Measurements from ENCODE around the gene UTP25. TPM values are rescaled to one million over a fixed set of nuclear protein-coding genes. Genes with fewer than 3 reads are reported as not detected.

The UTP25 gene
- total and polyA plus RNA-seq, 2 experiments from 2014 or later, result 3.1 to 5.4 TPM

- Histone ChIP-seq H3K4me1 (ENCODE audit: low read depth) (no peaks in the 10 kb centered on the region), H3K9me3 (ENCODE audit: low read depth) (no peaks in the 10 kb centered on the region), H3K27me3 (peaks cover 4% of the 10 kb centered on the region), H3K36me3 (no peaks in the 10 kb centered on the region), H3K4me3 (no peak overlapping the region), H3K27ac (no peak overlapping the region)
- TF ChIP-seq CTCF (IDR thresholded peaks at IDR 0.05; ENCODE audit: low read depth, low read length), result no peak
- DNase-seq (ENCODE audit: low read depth in 1 of 2, low spot score in 1 of 2), result no peak
Observed at GRCh38 chr1:209815490-209815889, 12.3 kb upstream of the UTP25 start.

- Histone ChIP-seq H3K4me1 (ENCODE audit: low read depth) (no peaks in the 10 kb centered on the region), H3K9me3 (ENCODE audit: low read depth) (no peaks in the 10 kb centered on the region), H3K27me3 (peaks cover 8% of the 10 kb centered on the region), H3K36me3 (no peaks in the 10 kb centered on the region), H3K4me3 (no peak overlapping the region), H3K27ac (no peak overlapping the region)
- no peak for DNase-seq (ENCODE audit: low read depth in 1 of 2, low spot score in 1 of 2)
- no peak for TF ChIP-seq CTCF (IDR thresholded peaks at IDR 0.05; ENCODE audit: low read depth, low read length)
Observed at GRCh38 chr1:209815931-209816341, 11.8 kb upstream of the UTP25 start.

GRCh38 chr1:209816923-209817322 is 10.8 kb upstream of the UTP25 start:
- DNase-seq (ENCODE audit: low read depth in 1 of 2, low spot score in 1 of 2), result no peak

GRCh38 chr1:209817691-209818090 is 10.1 kb upstream of the UTP25 start:
- TF ChIP-seq CTCF (IDR thresholded peaks at IDR 0.05; ENCODE audit: low read depth, low read length), result no peak
- Histone ChIP-seq H3K27me3 (peaks cover 12% of the 10 kb centered on the region), H3K9me3 (ENCODE audit: low read depth) (no peaks in the 10 kb centered on the region), H3K36me3 (no peaks in the 10 kb centered on the region), H3K27ac (no peak overlapping the region), H3K4me3 (no peak overlapping the region), H3K4me1 (ENCODE audit: low read depth) (no peaks in the 10 kb centered on the region)
- no peak for DNase-seq (ENCODE audit: low read depth in 1 of 2, low spot score in 1 of 2)

More at GRCh38 chr1:209816923-209817322, 10.8 kb upstream of the UTP25 start:
- TF ChIP-seq CTCF (IDR thresholded peaks at IDR 0.05; ENCODE audit: low read depth, low read length), result no peak
- H3K27me3 ChIP-seq, result peaks cover 12% of the 10 kb centered on the region
- H3K4me1 ChIP-seq (ENCODE audit: low read depth), result no peaks in the 10 kb centered on the region
- H3K27ac ChIP-seq, result no peak overlapping the region
- H3K36me3 ChIP-seq, result no peaks in the 10 kb centered on the region
- no peak overlapping the region for H3K4me3 ChIP-seq
- H3K9me3 ChIP-seq (ENCODE audit: low read depth), result no peaks in the 10 kb centered on the region

- Histone ChIP-seq H3K27ac (no peak overlapping the region), H3K36me3 (no peaks in the 10 kb centered on the region), H3K4me1 (ENCODE audit: low read depth) (no peaks in the 10 kb centered on the region), H3K27me3 (peaks cover 12% of the 10 kb centered on the region), H3K4me3 (no peak overlapping the region), H3K9me3 (ENCODE audit: low read depth) (no peaks in the 10 kb centered on the region)
- DNase-seq (ENCODE audit: low read depth in 1 of 2, low spot score in 1 of 2), result no peak
- no peak for TF ChIP-seq CTCF (IDR thresholded peaks at IDR 0.05; ENCODE audit: low read depth, low read length)
Observed at GRCh38 chr1:209819058-209819457, 8.7 kb upstream of the UTP25 start.

GRCh38 chr1:209820986-209821385 is 6.8 kb upstream of the UTP25 start:
- no peak overlapping the region for H3K27ac ChIP-seq
- DNase-seq (ENCODE audit: low read depth in 1 of 2, low spot score in 1 of 2), result no peak
- no peaks in the 10 kb centered on the region for H3K36me3 ChIP-seq
- peaks cover 12% of the 10 kb centered on the region for H3K27me3 ChIP-seq
- no peak for TF ChIP-seq CTCF (IDR thresholded peaks at IDR 0.05; ENCODE audit: low read depth, low read length)
- no peak overlapping the region for H3K4me3 ChIP-seq
- H3K9me3 ChIP-seq (ENCODE audit: low read depth), result no peaks in the 10 kb centered on the region
- H3K4me1 ChIP-seq (ENCODE audit: low read depth), result no peaks in the 10 kb centered on the region

All from cardiac muscle cell (in vitro differentiated cells and primary cell).